HepG2 (cell line): ENCODE results near the gene EXOC6B. TPM values are rescaled to one million over a fixed set of nuclear protein-coding genes. Genes with fewer than 3 reads are reported as not detected.

Experiments
- ATAC-seq: fragments of 200-7000 bp; cut with Tn5 transposase; 3 replicates; pipeline ENCODE4 v1.9.1; 2020; ENCODE audit warnings: mild to moderate bottlenecking, moderate library complexity
- BruUV-seq: library from RNA; stranded (reverse); fragments of 400-500 nt; replicated peaks from 2 replicates; lab custom pipeline; 2021; lab: Mats Ljungman, UMichigan
- CTCF ChIA-PET: fragments of 300-600 bp; formaldehyde crosslinking; extraction: SDS; loops from one replicate; lab custom pipeline; 2021; ENCODE audit warnings: low total read pairs, inconsistent platforms, low intra/inter-chr PET ratio; lab: Yijun Ruan, JAX
- POLR2A ChIA-PET: fragments of 350-600 bp; sonication (Branson Sonifier 250); formaldehyde crosslinking; loops from one replicate; lab custom pipeline; 2020; ENCODE audit warnings: antibody characterized with exemption, inconsistent platforms; lab: Yijun Ruan, JAX
- DNase-seq: peaks from one replicate; pipeline ENCODE4 v3.0.0-alpha.2; 2015; ENCODE audit warnings: low spot score
- FAIRE-seq: peaks from 3 replicates; lab custom pipeline; 2011; peaks lifted over from hg19 to GRCh38; lab: Jason Lieb, UNC
- H2AFZ ChIP-seq: one replicate; pipeline ENCODE4 v1.6.1; 2011; ENCODE audit warnings: low read length, inconsistent platforms
- H3K27ac ChIP-seq: fragments of 300-600 bp; 3 replicates; pipeline ENCODE4 v1.8.0; 2011; ENCODE audit warnings: mixed run types, mild to moderate bottlenecking, mixed read lengths, low read length, inconsistent platforms; ENCODE audit not compliant: insufficient read depth; ENCODE audit errors: extremely low read length
- H3K27me3 ChIP-seq, 2 experiments: fragments of 200-600 bp in 1 of 2; 2 replicates in 1 of 2; 3 replicates in 1 of 2; pipeline versions ENCODE4 v1.6.0 to v1.8.0; 2011; ENCODE audit warnings: low read length in 2 of 2, mild to moderate bottlenecking in 2 of 2, moderate library complexity in 2 of 2, inconsistent platforms in 1 of 2; ENCODE audit not compliant: insufficient read depth in 2 of 2, control insufficient read depth in 1 of 2
- H3K36me3 ChIP-seq, 2 experiments: fragments of 200-600 bp in 1 of 2; replicated peaks in 1 of 2; 2 replicates in 1 of 2; 3 replicates in 1 of 2; pipeline versions ENCODE4 v1.5.1 to v1.8.0; 2011; ENCODE audit warnings: low read length in 2 of 2, inconsistent platforms in 1 of 2; ENCODE audit not compliant: insufficient read depth in 2 of 2, control insufficient read depth in 1 of 2
- H3K4me1 ChIP-seq: 2 replicates; pipeline ENCODE4 v1.5.1; 2012; ENCODE audit warnings: low read length, inconsistent platforms; ENCODE audit not compliant: insufficient read depth
- H3K4me2 ChIP-seq: 2 replicates; pipeline ENCODE4 v1.6.0; 2011; ENCODE audit warnings: low read depth, low read length, inconsistent platforms
- H3K4me3 ChIP-seq, 3 experiments: fragments of 200-600 bp in 1 of 3; sonication (generic), shearing (Covaris generic) in 1 of 3; replicated peaks in 1 of 3; 2 replicates each; pipeline ENCODE4 v1.5.1; 2011 to 2016; ENCODE audit warnings: low read length in 3 of 3, inconsistent platforms in 2 of 3, low read depth in 2 of 3, mild to moderate bottlenecking in 2 of 3, control low read depth in 1 of 3, mixed read lengths in 1 of 3; ENCODE audit not compliant: insufficient read depth in 1 of 3
- H3K79me2 ChIP-seq: one replicate; pipeline ENCODE4 v1.6.1; 2011; ENCODE audit warnings: low read length, inconsistent platforms; ENCODE audit not compliant: insufficient read depth
- H3K9ac ChIP-seq: 2 replicates; pipeline ENCODE4 v1.6.0; 2011; ENCODE audit warnings: mild to moderate bottlenecking, low read depth, low read length, inconsistent platforms; ENCODE audit not compliant: insufficient read depth
- H3K9me3 ChIP-seq: 2 replicates; pipeline ENCODE4 v1.5.1; 2012; ENCODE audit warnings: mild to moderate bottlenecking, low read length
- H4K20me1 ChIP-seq: 2 replicates; pipeline ENCODE4 v1.6.0; 2011; ENCODE audit warnings: inconsistent platforms, mild to moderate bottlenecking, low read length, moderate library complexity; ENCODE audit not compliant: insufficient read depth
- HNRNPK ChIP-seq: fragments of 200-400 bp; formaldehyde crosslinking; IDR thresholded peaks from 2 replicates; pipeline ENCODE4 v1.6.1; 2018; ENCODE audit warnings: low read length, low read depth, moderate library complexity, mild to moderate bottlenecking; ENCODE audit not compliant: poor library complexity, severe bottlenecking
- SMARCE1 ChIP-seq: fragments of 450-650 bp; IDR thresholded peaks from 2 replicates; pipeline ENCODE4 v1.6.1; 2017; ENCODE audit warnings: borderline replicate concordance
- ZNF124 ChIP-seq: sonication (generic); formaldehyde crosslinking; IDR thresholded peaks from 2 replicates; pipeline ENCODE4 v1.4.0; 2020; ENCODE audit warnings: missing genetic modification reagents
- ZNF609 ChIP-seq: sonication (generic); formaldehyde crosslinking; IDR thresholded peaks from 2 replicates; pipeline ENCODE4 v1.4.0; 2020; ENCODE audit warnings: mild to moderate bottlenecking, missing genetic modification reagents, borderline replicate concordance
- ZNF766 ChIP-seq: sonication (generic); formaldehyde crosslinking; IDR thresholded peaks from 2 replicates; pipeline ENCODE4 v1.5.0; 2020; ENCODE audit warnings: missing genetic modification reagents, borderline replicate concordance
- WGBS: methylation state at CpG from one replicate; pipeline ENCODE4 v1.1.6; 2017; ENCODE audit warnings: low lambda C conversion rate; 5-methylcytosine and 5-hydroxymethylcytosine counted together
- in situ Hi-C: cut with HindIII; loops from 2 replicates; pipeline ENCODE4 v1.10.0; 2017; ENCODE audit warnings: low pct_unique_long_range_greater_than_20kb; ENCODE audit not compliant: extremely low pct_ligation_motif_present
- intact Hi-C: fragments of 100-400 bp; cut with micrococcal nuclease; formaldehyde crosslinking; loops from one replicate; pipeline ENCODE4 v1.10.0; 2022; ENCODE audit not compliant: unreplicated experiment
- polyA plus RNA-seq, 8 experiments: library from polyadenylated mRNA; depleted of rRNA in 3 of 8; stranded (reverse) in 7 of 8; unstranded in 1 of 8; fragments of >200 nt; fragmentation: Illumina TruSeq in 4 of 8; extraction: Trizol in 4 of 8; gene quantifications; 2 replicates each; pipeline versions ENCODE4 v1.2.1 to v1.2.3, GENCODE V29; 2011 to 2016; ENCODE audit warnings: low read depth in 4 of 8, missing spikeins in 1 of 8, mixed read lengths in 1 of 8; ENCODE audit not compliant: insufficient read depth in 1 of 8
- total RNA-seq, 5 experiments: library from RNA; depleted of rRNA; stranded (reverse); fragments of >200 nt; fragmentation: Illumina TruSeq; extraction: Trizol; gene quantifications; 2 replicates each; pipeline ENCODE4 v1.2.3, GENCODE V29; 2016; ENCODE audit warnings: low read depth in 1 of 5

Gene EXOC6B
- total and polyA plus RNA-seq, 2 of the 13 experiments (the other 11 are each of a cell fraction or from before 2014, with no cell fraction given): 9.1 to 15.9 TPM

GRCh38 chr2:72496479-72496878 is 329.4 kb downstream of the EXOC6B start:
- no peaks in the 10 kb centered on the region for H4K20me1 ChIP-seq
- CTCF ChIA-PET: no interaction called here
- TF ChIP-seq ZNF609: no peak
- TF ChIP-seq HNRNPK: peak; percentile 94
- TF ChIP-seq, all 625 proteins: peak for 1
- no peaks in the 10 kb centered on the region for H3K79me2 ChIP-seq
- H3K27ac ChIP-seq: no peak overlapping the region
- no peaks in the 10 kb centered on the region for H3K4me1 ChIP-seq
- intact Hi-C loops (no loop called here), in situ Hi-C loops (no loop called here)
- no peak overlapping the region for H3K4me2 ChIP-seq
- peaks cover 0 to 6% of the 10 kb centered on the region in 2 experiments; a peak in 4 of 5 replicates for H3K36me3 ChIP-seq
- no peak overlapping the region for H3K9ac ChIP-seq
- no TSS peak for BruUV-seq
- ATAC-seq (no peak), DNase-seq (no peak), FAIRE-seq (no peak)
- H3K9me3 ChIP-seq: no peaks in the 10 kb centered on the region
- no peak overlapping the region for H2AFZ ChIP-seq
- no peak overlapping the region for H3K4me3 ChIP-seq
- POLR2A ChIA-PET: no interaction called here
- no peaks in the 10 kb centered on the region; a peak in 1 of 5 replicates for H3K27me3 ChIP-seq

DNA sequence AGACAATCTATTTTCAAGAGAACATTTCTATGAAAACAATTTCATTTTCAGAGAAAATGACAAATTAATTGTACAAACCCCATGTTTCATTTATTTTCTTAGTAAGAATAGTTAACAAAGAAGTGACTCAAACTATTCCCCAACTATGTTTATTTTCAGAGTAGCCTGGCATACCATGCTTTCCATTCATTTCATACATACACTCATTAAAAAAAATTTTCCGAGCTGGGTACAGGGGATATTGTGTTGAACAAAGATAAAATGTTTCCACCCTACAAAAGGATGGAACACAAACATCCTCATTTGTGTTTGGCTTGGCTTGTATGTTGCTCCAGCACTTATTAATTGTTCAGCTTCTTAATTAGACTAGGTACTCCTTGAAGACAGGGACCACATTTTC is 331.4 kb downstream of the EXOC6B start:
- H4K20me1 ChIP-seq: no peaks in the 10 kb centered on the region
- no peak overlapping the region for H3K4me2 ChIP-seq
- H3K27ac ChIP-seq: no peak overlapping the region
- H3K36me3 ChIP-seq: peaks cover 0 to 5% of the 10 kb centered on the region in 2 experiments; a peak in 4 of 5 replicates
- in situ Hi-C loops (no loop called here), intact Hi-C loops (no loop called here)
- no peaks in the 10 kb centered on the region for H3K79me2 ChIP-seq
- no peak overlapping the region for H2AFZ ChIP-seq
- WGBS: 93% methylated on average over 1 of the region's 1 CpG
- H3K4me1 ChIP-seq: no peaks in the 10 kb centered on the region
- no peak overlapping the region for H3K9ac ChIP-seq
- no peaks in the 10 kb centered on the region; a peak in 1 of 5 replicates for H3K27me3 ChIP-seq
- H3K4me3 ChIP-seq: no peak overlapping the region
- no peak for FAIRE-seq
- CTCF ChIA-PET: no interaction called here
- POLR2A ChIA-PET: no interaction called here
- no peak for DNase-seq
- no peak for ATAC-seq
- TF ChIP-seq SMARCE1: no peak
- TF ChIP-seq ZNF766 (CRISPR knock-in tag): no peak
- TF ChIP-seq ZNF124 (CRISPR knock-in tag): no peak
- no TSS peak for BruUV-seq
- no peaks in the 10 kb centered on the region for H3K9me3 ChIP-seq
